DOHH2 (cell line): ENCODE measurements around the gene KIF26B.

ENCODE experiments used
- H3F3A ChIP-seq: fragments of 200-600 bp; sonication (generic), shearing (Covaris generic); 2 replicates; pipeline ENCODE4 v1.6.0; 2016; ENCODE audit warnings: antibody characterized with exemption, mild to moderate bottlenecking; ENCODE audit not compliant: control insufficient read depth, insufficient read depth
- H3K27ac ChIP-seq: fragments of 200-600 bp; sonication (generic); 2 replicates; pipeline ENCODE4 v1.5.1; 2014; ENCODE audit warnings: low read depth, mild to moderate bottlenecking, low read length, moderate library complexity
- H3K27me3 ChIP-seq: fragments of 200-600 bp; sonication (generic); 2 replicates; pipeline ENCODE4 v1.6.1; 2014; ENCODE audit warnings: mild to moderate bottlenecking, low read length, mixed read lengths; ENCODE audit not compliant: control insufficient read depth
- H3K36me3 ChIP-seq: fragments of 200-600 bp; sonication (generic); 2 replicates; pipeline ENCODE4 v1.6.1; 2014; ENCODE audit warnings: mild to moderate bottlenecking, low read length, moderate library complexity, mixed read lengths; ENCODE audit not compliant: control insufficient read depth
- H3K4me1 ChIP-seq: fragments of 200-600 bp; sonication (generic); 2 replicates; pipeline ENCODE4 v1.6.1; 2014; ENCODE audit warnings: mild to moderate bottlenecking, low read length, mixed read lengths; ENCODE audit not compliant: control insufficient read depth
- H3K4me2 ChIP-seq: fragments of 200-600 bp; sonication (generic); 2 replicates; pipeline ENCODE4 v1.6.0; 2014; ENCODE audit warnings: mild to moderate bottlenecking, low read length, moderate library complexity
- H3K4me3 ChIP-seq: fragments of 200-600 bp; sonication (generic); 2 replicates; pipeline ENCODE4 v1.5.1; 2014; ENCODE audit warnings: mild to moderate bottlenecking, low read length, mixed read lengths
- H3K79me2 ChIP-seq: fragments of 200-600 bp; sonication (generic); 2 replicates; pipeline ENCODE4 v1.6.1; 2014; ENCODE audit warnings: mild to moderate bottlenecking, low read length, mixed read lengths; ENCODE audit not compliant: control insufficient read depth
- H3K9me2 ChIP-seq: fragments of 200-600 bp; sonication (generic); replicated peaks from 2 replicates; pipeline ENCODE4 v1.6.1; 2014; ENCODE audit warnings: mild to moderate bottlenecking, low read length, mixed read lengths; ENCODE audit not compliant: control insufficient read depth
- H3K9me3 ChIP-seq: fragments of 200-600 bp; sonication (generic); 2 replicates; pipeline ENCODE4 v1.6.1; 2014; ENCODE audit warnings: antibody characterized with exemption, low read length, mixed read lengths; ENCODE audit not compliant: control insufficient read depth, insufficient read depth
- H4K20me1 ChIP-seq: fragments of 200-600 bp; sonication (generic); 2 replicates; pipeline ENCODE4 v1.6.0; 2014; ENCODE audit warnings: low read depth, mild to moderate bottlenecking, antibody characterized with exemption, low read length, moderate library complexity; ENCODE audit not compliant: control insufficient read depth, insufficient read depth
- EZH2phosphoT487 ChIP-seq: fragments of 200-600 bp; sonication (generic); IDR thresholded peaks from 2 replicates; pipeline ENCODE4 v1.6.1; 2017; ENCODE audit warnings: borderline replicate concordance, mild to moderate bottlenecking, antibody characterized with exemption, low read length, moderate library complexity, mixed read lengths
- TF ChIP-seq, protein P1 (sequence below): fragments of 200-600 bp; sonication (generic); IDR thresholded peaks from one replicate; pipeline ENCODE4 v1.5.1; 2014; ENCODE audit warnings: antibody characterized with exemption, mild to moderate bottlenecking, low read depth, low read length; ENCODE audit not compliant: poor library complexity, severe bottlenecking

Gene KIF26B

DNA sequence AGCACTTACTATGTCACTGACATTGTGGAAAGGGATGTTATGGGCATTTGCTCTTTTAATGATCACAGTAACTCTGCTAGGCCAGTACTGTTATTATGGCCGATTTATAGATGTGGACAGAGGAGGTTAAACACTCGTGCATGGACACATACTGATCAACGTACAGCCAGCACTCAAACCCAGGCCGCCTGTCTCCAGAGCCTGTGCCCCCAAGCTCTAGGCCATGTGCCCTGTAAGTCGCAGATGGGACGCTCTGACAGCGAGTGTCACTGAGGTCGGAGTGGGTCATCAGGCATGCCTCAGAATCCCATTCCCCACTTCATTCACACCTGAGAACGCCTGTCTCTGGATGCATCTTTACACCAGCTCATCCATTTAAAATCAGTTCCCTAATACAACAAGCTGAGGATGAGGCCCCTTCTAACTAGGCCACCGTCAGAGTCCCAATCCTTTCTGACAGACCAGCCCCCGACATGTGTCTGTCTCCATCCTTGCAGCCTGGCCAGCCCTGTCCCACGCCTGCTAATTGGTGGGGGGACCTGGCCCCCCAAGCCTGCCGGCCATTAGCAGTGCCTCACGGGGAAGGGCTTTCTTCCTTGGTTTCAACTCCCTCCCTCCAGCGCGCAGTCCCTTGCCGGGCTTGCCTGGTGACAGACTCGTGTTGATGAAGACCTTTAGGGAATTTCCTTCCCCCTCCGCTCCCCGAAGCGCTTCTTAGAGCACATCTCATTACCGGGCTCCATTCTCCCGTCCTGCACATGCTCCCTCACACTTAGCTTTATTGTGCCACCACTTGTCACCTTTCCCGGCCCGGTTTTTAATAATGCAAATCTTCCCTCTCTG lies 436.8 kb downstream of the KIF26B start:
- Histone ChIP-seq H4K20me1 (no peaks in the 10 kb centered on the region), H3K4me3 (no peak overlapping the region), H3K36me3 (no peaks in the 10 kb centered on the region), H3K79me2 (no peaks in the 10 kb centered on the region), H3K4me1 (no peaks in the 10 kb centered on the region), H3K4me2 (no peak overlapping the region), H3K9me2 (no peaks in the 10 kb centered on the region), H3F3A (no peaks in the 10 kb centered on the region), H3K27me3 (no peaks in the 10 kb centered on the region), H3K27ac (no peak overlapping the region), H3K9me3 (no peaks in the 10 kb centered on the region)
- TF ChIP-seq, protein P1, sequence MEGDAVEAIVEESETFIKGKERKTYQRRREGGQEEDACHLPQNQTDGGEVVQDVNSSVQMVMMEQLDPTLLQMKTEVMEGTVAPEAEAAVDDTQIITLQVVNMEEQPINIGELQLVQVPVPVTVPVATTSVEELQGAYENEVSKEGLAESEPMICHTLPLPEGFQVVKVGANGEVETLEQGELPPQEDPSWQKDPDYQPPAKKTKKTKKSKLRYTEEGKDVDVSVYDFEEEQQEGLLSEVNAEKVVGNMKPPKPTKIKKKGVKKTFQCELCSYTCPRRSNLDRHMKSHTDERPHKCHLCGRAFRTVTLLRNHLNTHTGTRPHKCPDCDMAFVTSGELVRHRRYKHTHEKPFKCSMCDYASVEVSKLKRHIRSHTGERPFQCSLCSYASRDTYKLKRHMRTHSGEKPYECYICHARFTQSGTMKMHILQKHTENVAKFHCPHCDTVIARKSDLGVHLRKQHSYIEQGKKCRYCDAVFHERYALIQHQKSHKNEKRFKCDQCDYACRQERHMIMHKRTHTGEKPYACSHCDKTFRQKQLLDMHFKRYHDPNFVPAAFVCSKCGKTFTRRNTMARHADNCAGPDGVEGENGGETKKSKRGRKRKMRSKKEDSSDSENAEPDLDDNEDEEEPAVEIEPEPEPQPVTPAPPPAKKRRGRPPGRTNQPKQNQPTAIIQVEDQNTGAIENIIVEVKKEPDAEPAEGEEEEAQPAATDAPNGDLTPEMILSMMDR = no peak
- no peak for TF ChIP-seq EZH2phosphoT487

DNA sequence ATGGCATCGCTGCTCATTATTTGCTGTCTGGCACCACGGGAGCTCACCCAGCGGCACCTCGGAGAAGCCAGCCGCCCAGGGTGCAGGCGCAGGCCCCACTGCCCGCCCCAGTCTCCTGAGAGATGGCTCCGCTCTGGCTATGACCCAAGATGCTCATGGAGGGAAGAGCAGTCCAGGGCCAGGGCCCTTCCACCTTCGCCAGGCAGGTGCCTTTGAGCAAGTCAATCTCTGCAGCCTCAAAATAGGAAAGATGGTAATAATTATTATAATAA lies 437.3 kb downstream of the KIF26B start:
- no peaks in the 10 kb centered on the region for H3F3A ChIP-seq
- no peaks in the 10 kb centered on the region for H3K9me2 ChIP-seq
- no peak overlapping the region for H3K4me3 ChIP-seq
- no peaks in the 10 kb centered on the region for H3K27me3 ChIP-seq
- no peaks in the 10 kb centered on the region for H3K36me3 ChIP-seq
- H3K9me3 ChIP-seq = no peaks in the 10 kb centered on the region
- H3K27ac ChIP-seq = no peak overlapping the region
- no peaks in the 10 kb centered on the region for H3K79me2 ChIP-seq
- no peak for TF ChIP-seq EZH2phosphoT487
- TF ChIP-seq, protein P1 = no peak
- H3K4me1 ChIP-seq = no peaks in the 10 kb centered on the region
- no peak overlapping the region for H3K4me2 ChIP-seq
- H4K20me1 ChIP-seq = no peaks in the 10 kb centered on the region

DNA sequence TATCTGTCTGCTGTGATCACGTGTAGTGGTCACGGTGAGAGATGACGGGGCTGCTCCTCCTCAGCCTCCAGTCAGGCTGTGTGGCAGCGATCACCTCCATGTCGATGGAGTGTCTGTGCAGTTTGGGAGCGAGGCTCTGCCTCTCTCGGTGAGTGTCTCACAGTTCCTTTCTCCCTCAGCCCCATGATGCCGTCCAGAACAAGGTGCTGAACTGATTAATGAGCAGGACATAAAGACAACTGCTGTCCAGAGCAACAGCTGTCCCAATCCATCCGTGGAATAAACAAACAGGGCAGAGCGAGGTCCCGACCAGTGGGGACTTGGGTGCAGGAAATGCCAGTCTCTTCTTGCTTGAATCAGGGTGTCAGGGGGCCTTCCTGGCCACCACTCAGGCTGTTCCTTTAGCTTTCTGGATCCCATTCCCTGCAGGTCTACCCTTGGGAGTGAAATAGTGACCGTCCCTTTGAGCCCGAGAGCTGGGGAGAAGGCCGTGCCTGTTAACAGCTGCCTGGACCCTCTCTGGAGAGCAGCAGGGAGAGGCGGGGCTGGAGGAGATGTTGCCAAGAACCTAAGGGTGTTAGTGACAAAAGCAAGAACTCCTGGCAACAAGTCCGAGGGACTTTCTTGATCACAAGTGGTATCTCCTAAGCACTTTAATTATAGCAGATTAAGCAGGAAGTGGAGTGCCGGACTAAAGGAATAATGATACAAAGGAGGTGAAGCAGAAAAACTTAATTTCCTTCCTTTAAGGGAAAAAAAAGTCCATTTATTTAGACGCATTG lies 443.9 kb downstream of the KIF26B start:
- Histone ChIP-seq H3K4me1 (no peaks in the 10 kb centered on the region), H3K4me3 (no peak overlapping the region), H4K20me1 (no peaks in the 10 kb centered on the region), H3K27me3 (no peaks in the 10 kb centered on the region), H3K4me2 (no peak overlapping the region), H3F3A (no peaks in the 10 kb centered on the region), H3K36me3 (no peaks in the 10 kb centered on the region), H3K27ac (no peak overlapping the region), H3K9me3 (no peaks in the 10 kb centered on the region), H3K79me2 (no peaks in the 10 kb centered on the region), H3K9me2 (no peaks in the 10 kb centered on the region)
- TF ChIP-seq, protein P1 = no peak
- no peak for TF ChIP-seq EZH2phosphoT487
